ENCODE data around the gene ZMYND15.

ZMYND15 gene

DNA sequence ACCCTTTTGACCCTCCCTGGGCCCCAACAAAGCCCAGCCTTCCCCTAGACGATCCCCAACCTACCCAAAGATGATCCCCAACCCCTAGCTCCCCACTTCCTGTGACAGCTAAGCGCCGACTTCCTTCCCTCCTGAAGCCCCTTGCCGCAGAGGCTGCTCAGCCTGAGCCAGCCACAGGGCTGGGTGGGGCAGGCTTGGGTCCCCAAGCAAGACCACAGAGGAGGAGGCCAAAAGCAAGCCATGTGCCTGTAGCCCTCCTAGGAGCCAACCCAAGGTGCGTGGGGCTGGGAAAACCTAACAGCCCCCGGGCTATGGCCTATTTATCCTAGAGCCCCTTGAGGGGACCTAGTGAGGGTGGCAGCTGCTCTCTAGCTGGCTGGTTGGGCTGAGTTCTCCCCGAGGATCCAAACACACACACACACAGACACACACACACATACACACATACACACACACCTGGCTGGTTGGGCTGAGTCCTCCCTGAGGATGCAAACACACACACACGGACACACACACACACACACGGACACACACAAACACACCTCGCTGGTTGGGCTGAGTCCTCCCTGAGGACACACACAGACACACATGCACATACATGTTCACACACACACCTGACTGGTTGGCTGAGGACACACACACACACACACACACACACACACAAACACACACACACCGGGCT is 24.4 kb upstream of the ZMYND15 start:
- no peak for DNase-seq (ENCODE audit: low read depth in 2 of 2)

DNA sequence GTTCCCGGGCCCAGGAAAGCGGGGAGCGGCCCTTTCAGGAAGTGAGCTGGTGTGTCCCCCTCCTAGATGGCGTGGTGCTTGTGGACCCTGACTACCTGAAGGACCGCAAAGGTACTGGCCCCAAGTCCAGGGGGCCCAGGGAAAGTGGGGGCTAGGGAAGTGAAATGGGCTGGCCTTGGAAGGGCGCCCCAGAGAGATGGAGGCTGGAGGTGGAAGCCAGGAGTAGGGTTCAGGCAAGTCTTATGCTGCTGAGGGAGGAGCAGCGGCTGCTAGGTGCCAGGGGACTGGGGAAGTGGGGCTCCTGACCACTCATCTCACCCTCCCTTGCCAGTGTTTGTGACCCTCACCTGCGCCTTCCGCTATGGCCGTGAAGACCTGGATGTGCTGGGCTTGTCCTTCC is 23.6 kb upstream of the ZMYND15 start:
- DNase-seq (ENCODE audit: low read depth in 2 of 2): no peak

DNA sequence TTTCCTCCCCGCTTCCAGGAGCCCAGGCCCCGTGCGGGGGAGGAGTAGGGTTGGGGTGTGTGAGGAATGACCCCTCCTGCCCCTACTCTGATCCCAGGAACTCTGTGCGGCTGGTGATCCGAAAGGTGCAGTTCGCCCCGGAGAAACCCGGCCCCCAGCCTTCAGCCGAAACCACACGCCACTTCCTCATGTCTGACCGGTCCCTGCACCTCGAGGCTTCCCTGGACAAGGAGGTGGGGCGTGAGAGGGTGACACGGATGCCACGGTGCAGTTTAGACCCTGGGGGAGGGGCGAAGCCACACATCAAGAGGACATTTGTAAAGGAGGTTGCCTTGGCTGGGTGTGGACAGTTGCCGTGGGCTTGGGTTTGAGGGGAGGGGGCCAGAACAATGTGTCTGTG is 21.8 kb upstream of the ZMYND15 start:
- no peak for DNase-seq (ENCODE audit: low read depth in 2 of 2)

DNA sequence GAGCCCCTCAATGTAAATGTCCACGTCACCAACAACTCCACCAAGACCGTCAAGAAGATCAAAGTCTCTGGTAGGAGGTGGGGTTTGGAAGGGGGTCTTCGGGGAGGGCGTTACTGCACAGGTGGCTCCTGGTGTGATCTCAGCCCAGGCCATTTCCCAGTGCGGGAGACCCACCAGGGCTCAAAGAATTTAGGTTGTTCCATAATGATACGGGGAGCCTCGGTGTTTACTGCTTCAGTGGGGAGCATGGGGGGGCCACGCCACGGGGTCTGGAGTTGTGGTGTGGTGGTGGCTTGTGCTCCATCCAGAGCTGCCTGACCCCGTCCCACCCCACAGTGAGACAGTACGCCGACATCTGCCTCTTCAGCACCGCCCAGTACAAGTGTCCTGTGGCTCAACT is 21.4 kb upstream of the ZMYND15 start:
- DNase-seq (ENCODE audit: low read depth in 2 of 2): no peak

DNA sequence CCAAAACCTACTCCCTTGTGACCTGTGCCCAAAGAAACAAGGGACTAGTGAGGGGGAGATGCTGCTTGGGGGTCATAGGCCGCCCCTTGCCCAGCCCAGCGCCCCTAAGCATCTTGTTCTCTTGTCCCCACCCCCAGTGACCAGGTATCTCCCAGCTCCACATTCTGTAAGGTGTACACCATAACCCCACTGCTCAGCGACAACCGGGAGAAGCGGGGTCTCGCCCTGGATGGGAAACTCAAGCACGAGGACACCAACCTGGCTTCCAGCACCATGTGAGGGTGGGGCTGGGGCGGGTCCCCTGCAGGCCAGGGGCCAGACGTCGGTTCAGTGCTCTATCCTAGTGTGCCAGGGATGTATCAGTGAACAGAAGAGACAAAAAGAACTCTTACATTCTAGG is 20.5 kb upstream of the ZMYND15 start:
- DNase-seq (ENCODE audit: low read depth in 2 of 2): no peak

DNA sequence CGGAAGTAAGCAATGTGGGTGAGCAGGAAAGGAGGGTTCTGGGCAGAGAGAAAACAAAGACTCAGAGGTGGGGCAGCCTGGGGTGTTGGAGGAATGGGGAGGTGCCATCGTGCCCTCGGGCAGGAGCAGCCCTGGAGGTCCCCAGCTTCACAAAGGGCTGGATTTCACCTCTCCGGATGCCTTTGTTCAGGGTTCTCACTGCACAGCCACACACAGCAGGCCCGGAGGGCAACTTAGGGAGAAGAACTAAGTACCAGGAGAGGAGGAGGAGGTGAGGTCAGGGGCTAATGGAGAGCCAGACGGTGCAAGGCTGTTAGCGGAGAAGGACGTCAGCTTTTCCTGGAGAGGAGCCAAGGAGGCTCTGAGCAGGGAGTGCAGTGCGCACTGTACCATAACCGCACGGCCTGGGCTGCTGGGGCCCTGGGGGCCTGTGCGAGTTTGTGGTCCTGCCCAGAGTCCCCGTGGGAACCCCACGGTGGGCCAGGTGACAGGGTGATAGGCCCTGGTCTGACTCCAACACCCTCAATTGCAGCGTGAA is 19.9 kb upstream of the ZMYND15 start:
- DNase-seq (ENCODE audit: low read depth in 2 of 2): no peak

DNA sequence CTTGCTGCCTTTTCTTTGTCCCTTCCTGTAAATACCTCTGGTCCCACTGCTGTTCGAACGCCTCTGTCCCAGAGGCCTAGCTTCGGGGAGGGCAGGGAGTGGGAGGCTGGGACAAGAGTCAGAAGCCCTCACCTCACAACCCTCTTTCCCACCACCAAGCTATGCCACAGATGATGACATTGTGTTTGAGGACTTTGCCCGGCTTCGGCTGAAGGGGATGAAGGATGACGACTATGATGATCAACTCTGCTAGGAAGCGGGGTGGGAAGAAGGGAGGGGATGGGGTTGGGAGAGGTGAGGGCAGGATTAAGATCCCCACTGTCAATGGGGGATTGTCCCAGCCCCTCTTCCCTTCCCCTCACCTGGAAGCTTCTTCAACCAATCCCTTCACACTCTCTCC is 18.8 kb upstream of the ZMYND15 start:
- no peak for DNase-seq (ENCODE audit: low read depth in 2 of 2)

DNA sequence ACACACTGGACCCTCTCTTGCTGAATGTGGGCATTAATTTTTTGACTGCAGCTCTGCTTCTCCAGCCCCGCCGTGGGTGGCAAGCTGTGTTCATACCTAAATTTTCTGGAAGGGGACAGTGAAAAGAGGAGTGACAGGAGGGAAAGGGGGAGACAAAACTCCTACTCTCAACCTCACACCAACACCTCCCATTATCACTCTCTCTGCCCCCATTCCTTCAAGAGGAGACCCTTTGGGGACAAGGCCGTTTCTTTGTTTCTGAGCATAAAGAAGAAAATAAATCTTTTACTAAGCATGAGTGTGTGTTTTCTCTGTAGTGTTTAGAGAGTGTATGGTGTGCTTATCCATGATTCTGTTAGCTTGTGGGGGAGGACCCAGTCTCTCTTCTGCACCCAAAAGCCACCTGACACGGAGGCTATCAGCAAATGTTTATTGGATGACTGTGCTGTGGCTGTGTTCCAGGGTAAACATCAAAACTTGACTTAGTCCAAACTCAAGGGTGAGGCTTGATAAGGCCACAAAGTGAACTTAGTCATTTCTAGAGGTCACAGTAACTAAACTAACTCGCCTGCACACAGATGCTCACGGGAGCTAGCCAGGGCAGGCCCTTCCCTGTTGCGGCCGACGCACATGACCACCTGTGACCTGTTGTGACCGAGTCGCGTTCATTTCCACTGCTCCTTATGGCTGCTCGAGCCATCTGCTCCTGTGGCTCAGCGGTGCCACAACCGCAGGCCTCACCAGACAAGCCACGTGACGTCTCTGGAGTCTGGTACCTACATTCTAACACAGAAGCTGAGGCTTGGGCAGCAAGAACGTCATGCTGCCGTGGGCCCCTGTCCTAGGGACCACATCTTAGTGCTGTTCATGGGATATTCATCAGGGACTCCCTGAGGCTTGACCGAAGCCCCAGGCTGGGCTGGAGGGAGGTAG is 18.2 kb upstream of the ZMYND15 start:
- DNase-seq (ENCODE audit: low read depth in 2 of 2): no peak

DNA sequence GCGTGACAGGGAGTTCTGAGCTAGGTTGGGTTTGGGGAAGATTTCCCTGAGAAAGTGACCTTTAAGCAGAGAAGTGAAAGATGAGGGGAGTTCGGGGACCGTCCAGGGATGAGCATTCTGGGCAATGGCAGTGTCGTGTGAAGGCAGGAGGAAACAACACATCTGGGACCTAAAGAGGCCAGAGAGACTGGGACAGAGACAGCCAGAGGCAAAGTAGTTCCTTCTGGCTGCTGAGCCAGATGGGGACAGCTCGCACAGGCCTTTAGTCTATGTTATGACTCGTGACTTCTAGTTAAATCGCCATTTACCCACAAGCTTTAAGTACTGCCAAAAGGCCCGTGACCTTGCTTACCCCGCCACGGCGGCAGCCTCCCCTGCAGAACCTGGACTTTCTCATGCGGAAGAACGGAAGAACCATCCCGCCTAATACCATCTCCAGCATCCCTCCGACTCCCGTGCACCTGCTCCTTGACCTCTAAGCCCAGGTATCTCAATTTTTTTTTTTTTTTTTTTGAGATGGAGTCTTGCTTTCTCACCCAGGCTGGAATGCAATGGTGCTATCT is 16.9 kb upstream of the ZMYND15 start:
- DNase-seq (ENCODE audit: low read depth in 2 of 2): no peak

DNA sequence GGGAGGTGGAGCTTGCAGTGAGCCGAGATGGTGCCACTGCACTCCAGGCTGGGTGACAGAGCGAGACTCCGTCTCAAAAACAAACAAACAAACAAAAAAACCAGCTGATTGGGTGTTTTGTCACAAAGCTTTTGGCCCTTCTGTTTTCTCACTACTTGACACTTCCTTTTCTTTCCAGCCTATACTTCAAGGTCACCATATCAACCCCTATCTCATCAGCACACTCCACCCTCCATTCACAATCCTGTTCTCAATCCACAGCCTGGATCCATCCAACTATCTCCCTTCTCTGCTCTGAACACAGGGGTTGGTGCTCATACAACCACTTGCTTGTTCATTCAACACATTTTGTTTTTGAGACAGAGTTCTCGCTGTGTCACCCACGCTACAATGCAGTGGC is 15.0 kb upstream of the ZMYND15 start:
- DNase-seq (ENCODE audit: low read depth in 2 of 2): no peak

DNA sequence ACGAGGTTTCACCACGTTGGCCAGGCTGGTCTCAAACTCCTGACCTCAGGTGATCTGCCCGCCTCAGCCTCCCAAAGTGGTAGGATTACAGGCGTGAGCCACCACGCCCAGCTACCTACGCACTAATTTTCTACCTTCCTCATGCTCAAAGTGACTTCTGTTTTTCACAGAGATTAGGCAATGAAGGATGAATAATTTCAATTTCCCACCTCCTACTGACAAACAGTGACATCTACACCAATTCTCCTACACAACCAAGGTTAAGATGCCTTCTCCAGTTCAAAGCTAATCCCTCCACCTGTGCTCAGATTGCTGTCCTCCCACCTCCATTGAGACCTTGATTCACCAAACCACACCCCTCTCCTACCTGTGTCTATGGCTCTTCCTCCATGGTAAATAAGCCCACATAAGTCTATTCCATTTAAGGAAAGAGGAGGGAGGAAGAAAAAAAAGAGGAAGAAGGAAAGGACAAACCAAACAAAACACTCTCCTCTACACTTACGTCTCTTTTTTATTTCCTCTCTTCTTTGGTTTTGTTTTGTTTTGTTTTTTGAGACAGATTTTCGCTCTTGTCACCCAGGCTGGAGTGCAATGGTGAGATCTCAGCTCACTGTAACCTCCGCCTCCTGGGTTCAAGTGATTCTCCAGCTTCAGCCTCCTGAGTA is 13.9 kb upstream of the ZMYND15 start:
- no peak for DNase-seq (ENCODE audit: low read depth in 2 of 2)

DNA sequence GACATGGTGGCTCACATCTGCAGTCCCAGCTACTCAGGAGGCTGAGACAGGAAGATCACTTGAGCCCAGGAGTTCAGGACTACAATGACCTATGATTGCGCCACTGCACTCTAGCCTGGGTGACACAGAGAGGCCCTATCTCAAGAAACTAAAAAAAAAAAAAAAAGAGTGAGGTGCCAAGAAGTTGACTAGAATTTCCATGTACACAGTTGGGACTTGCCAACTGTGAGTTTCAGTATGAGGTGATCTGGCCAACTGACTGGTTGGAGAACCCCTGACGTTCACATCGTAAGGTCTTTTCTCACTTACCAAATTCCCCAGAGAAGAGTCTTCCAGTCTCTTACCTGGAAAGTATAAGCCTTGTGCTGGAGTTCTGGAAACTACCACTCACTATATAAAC is 11.5 kb upstream of the ZMYND15 start:
- DNase-seq (ENCODE audit: low read depth in 2 of 2): no peak

DNA sequence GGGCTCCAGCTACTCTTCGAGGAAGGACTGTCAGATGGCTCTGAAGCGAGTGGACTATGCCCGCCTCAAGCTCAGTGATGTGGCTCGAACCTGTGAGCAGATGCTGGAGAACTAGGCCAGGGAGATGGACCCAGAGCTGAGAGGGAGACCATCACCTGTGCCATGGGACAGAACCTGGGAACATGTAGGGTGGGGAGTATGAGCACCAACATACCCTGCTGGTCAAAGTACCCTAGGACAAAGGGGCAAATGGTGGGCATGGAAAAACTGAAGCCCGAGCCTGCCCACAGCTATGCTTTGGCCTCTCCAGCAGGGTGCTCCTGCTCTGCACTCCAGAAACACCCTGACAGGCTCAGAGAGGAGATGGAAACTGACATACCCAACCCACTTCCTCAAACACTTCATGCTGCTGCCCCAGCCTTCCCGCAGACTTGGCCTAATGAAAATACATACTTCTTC is 6.5 kb upstream of the ZMYND15 start:
- DNase-seq (ENCODE audit: low read depth in 2 of 2): no peak

DNA sequence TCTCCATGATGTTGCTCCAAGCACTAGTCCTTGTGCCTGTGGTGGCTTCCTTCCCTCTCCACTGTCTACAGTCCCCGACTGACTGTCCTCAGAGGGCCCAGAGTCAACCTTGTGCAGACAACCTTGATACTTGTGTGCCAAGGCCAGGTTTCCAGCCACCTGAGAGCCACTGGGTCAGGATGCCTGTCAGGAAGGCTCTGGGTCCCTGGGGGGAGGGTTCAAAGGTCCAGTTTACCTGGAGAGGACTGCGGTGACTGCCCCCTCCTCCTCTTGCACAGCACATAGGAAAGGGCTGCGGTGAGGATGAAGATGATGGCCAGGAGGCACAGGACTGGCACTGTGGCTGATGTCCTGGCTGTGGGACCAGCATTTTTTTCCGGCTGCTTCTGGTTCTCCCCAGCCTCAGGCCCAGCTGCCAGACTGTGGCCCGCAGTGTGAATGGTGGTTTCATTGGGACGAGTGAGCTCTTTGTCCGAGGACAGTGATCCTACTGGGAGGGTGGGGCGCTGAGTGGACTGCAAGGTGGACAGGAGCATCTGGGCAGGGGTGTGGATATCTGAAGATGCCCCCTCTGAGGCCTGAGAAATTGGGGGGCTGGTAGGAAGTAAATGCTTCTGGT is 4.7 kb upstream of the ZMYND15 start:
- DNase-seq (ENCODE audit: low read depth in 2 of 2): no peak

DNA sequence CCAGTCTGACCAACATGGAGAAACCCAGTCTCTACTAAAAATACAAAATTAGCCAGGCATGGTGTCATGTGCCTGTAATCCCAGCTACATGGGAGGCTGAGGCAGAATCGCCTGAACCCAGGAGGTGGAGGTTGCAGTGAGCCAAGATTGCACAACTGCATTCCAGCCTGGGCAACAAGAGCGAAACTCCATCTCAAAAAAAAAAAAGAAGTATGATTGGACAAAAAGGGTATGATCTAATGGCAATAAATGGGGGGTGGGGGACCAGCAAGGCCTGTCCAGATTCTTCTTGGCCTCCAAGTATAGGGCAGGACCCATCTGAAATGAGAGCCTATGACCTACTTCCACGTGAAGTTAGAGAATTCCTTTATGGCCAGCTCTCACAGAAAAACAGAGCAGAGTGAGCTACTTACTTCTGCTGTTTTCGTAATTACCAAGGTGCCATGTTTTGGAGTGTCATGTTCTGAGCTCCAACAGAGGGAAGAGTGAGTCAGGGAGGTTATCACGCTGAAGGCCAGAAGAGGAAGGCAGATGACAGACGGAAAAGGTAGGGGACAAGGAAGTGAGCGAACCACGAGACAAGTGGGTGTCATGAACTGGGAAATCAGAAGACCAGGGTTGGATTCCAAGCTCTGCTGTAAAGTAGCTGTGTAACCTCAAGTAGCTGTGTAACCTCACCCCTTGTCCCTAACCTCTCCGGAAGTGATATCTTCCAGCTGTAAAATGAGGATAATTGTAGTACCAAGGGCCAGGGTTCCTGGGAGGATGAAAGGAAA is 3.6 kb upstream of the ZMYND15 start:
- DNase-seq (ENCODE audit: low read depth in 2 of 2): no peak

DNA sequence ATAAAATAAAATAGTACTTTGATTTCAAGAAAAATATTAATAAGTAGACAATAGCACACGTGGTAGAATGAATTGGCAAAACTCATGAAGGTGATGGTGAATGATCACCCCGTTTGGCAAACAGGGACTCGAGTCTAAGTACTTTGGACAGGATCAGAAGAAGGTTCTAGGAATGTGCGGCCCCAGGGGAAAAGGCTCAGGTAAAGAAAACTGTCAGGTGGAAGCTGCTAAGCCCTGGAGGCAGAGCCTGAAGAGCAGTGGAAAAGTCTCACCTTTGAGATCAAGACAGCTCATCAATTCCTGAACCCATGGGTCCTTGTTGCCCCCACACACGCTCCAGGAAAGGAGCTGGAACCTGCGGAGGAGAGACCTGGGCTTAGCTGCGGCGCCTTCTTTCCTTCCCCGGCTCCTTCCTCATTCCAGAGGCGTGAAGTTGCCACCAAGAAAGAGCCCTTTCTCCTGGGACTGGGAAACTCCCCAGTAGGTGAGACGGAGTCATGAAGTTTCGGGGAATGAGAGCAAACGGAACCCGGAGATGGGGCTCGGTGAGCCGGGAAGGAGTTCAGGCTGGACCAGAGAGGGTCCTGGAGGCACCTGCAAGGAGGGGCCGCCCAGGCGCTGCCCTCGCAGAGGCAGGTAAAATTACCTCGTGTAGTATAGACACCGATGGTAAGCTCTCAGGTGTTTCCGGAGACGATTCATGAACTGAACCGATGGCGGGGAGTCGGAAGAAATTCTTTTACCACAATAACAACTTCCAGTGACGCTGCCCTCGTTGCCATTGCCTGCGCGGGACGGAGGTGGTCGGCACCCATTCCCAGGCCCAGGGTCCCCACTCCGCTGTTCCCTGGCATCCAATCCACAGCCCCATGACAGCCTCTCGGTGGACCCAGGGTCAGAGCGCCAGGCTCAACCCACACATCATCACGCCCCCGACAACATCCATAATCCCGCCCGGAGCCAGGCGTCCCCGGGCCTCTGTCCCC is 1.2 kb upstream of the ZMYND15 start:
- DNase-seq (ENCODE audit: low read depth in 2 of 2): no peak

DNA sequence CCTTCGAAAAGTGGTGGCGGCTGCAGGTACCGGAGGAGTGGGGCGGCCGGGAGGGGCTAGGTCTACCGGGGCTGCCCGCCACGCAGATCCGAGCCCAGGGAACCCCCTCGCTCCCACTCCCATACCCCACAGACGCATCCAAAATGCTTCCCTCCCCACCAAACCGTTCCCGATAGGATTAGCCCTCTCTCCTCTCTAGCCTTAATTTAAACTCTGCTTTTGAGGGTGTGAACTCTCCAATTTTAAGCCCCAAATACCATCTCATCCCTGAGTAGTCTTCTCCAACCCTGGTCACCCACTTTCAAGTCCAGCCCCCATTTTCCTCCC is 355 bp downstream of the ZMYND15 start:
- DNase-seq (ENCODE audit: low read depth in 2 of 2): no peak

DNA sequence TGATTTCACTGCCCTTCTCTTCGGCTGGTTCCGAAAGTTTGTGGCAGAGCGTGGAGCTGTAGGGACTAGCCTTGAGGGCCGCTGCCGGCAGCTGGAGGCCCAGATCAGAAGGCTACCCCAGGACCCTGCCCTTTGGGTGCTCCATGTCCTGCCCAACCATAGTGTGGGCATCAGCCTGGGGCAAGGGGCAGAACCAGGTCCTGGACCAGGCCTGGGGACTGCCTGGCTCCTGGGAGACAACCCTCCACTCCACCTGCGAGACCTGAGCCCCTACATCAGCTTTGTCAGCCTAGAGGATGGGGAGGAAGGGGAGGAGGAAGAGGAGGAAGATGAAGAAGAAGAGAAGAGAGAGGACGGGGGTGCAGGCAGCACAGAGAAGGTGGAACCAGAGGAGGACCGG is 951 bp downstream of the ZMYND15 start:
- DNase-seq (ENCODE audit: low read depth in 2 of 2): no peak

DNA sequence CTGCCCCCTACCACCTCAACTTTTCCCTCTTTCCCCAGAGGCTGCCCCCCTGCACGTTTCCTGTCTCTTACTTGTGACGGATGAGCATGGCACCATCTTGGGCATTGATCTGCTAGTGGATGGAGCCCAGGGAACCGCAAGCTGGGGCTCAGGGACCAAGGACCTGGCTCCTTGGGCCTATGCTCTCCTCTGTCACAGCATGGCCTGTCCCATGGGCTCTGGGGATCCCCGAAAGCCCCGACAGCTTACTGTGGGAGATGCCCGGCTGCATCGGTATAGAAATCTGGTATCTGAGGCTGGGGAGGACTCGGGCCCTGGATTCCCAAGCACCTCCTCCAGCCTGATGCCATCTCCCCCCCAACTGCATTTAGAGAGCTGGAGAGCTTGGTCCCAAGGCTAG is 1.9 kb downstream of the ZMYND15 start:
- DNase-seq (ENCODE audit: low read depth in 2 of 2): no peak

DNA sequence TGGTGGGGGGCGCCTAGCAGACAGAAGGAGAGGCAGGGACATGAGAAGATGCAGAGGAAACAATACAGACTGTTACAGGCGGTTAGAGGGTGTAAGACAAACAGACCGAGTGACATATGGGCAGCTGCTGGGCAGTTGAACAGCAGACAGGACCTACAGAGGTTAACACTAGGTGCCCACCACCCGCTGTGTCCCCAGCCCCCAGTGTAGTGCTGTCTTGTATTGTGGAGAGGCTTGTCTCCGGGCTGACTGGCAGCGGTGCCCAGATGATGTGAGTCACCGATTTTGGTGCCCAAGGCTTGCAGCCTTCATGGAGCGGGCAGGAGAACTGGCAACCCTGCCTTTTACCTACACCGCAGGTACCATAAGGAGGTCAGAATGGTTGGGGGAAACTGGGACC is 2.5 kb downstream of the ZMYND15 start:
- no peak for DNase-seq (ENCODE audit: low read depth in 2 of 2)
